HG02642 (cell line): ENCODE results near the gene MLEC.
"Not testable (repeated sequence)": the region's sequence is repeated elsewhere in the genome, so short reads cannot be mapped to it uniquely, and the experiment has no call there.

ENCODE experiments used
- ATAC-seq: cut with Tn5 transposase; IDR thresholded peaks from one replicate; pipeline ENCODE4 v1.9.1; 2021; ENCODE audit warnings: mild to moderate bottlenecking; ENCODE audit not compliant: unreplicated experiment, poor library complexity

The MLEC gene

GRCh38 chr12:120661432-120661831, 25.5 kb upstream of the MLEC start:
- ATAC-seq: no peak

GRCh38 chr12:120662879-120663278, 24.1 kb upstream of the MLEC start:
- ATAC-seq: no peak

- ATAC-seq: no peak
Observed at GRCh38 chr12:120663741-120664140, 23.2 kb upstream of the MLEC start.

GRCh38 chr12:120666571-120667390, 20.2 kb upstream of the MLEC start:
- no peak for ATAC-seq

GRCh38 chr12:120668091-120668867, 18.7 kb upstream of the MLEC start:
- ATAC-seq: no peak

GRCh38 chr12:120668868-120669840, 17.8 kb upstream of the MLEC start:
- ATAC-seq: peak; percentile 64

GRCh38 chr12:120670237-120670636, 16.7 kb upstream of the MLEC start:
- ATAC-seq: not testable (repeated sequence)

- no peak for ATAC-seq
Observed at GRCh38 chr12:120670667-120671066, 16.3 kb upstream of the MLEC start.

GRCh38 chr12:120674097-120674636, 12.8 kb upstream of the MLEC start:
- ATAC-seq: no peak

- ATAC-seq: peak; percentile 51
Observed at GRCh38 chr12:120677765-120678473, 9.0 kb upstream of the MLEC start.

- ATAC-seq: no peak
Observed at GRCh38 chr12:120678572-120678971, 8.4 kb upstream of the MLEC start.

- no peak for ATAC-seq
Observed at GRCh38 chr12:120680165-120680738, 6.7 kb upstream of the MLEC start.

- ATAC-seq: no peak
Observed at GRCh38 chr12:120684523-120684932, 2.4 kb upstream of the MLEC start.

- no peak for ATAC-seq
Observed at GRCh38 chr12:120685522-120685921, 1.4 kb upstream of the MLEC start.

GRCh38 chr12:120686151-120686689, 729 bp upstream of the MLEC start:
- peak; percentile 80 for ATAC-seq

- no peak for ATAC-seq
Observed at GRCh38 chr12:120687578-120688289, 785 bp downstream of the MLEC start.

- ATAC-seq: no peak
Observed at GRCh38 chr12:120688527-120689071, 1.6 kb downstream of the MLEC start.
